GM18867 (cell line): ENCODE measurements around the gene MPDZ.

Experiments used
- ATAC-seq: cut with Tn5 transposase; IDR thresholded peaks from one replicate; pipeline ENCODE4 v1.9.1; 2021; ENCODE audit warnings: mild to moderate bottlenecking, moderate library complexity; ENCODE audit not compliant: unreplicated experiment

MPDZ gene

DNA sequence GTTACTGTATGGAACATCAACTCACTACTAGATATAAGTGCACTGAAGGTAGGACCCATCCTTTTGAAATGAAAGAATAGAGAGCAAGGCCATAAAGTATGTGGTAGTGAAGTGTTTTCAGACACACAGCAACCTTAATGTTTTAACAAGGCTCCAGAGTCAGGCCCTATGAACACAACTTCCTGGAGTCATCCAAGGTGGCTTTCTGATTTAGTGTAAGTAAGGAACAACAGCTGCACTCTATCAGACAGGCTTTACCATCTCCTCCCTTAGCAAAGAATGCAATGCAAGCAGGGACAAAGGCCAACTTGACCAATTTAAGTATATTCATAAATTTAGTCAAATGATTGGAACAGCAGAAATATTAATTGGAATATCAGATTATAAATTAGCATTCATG is 90.1 kb downstream of the MPDZ start:
- ATAC-seq = no peak

DNA sequence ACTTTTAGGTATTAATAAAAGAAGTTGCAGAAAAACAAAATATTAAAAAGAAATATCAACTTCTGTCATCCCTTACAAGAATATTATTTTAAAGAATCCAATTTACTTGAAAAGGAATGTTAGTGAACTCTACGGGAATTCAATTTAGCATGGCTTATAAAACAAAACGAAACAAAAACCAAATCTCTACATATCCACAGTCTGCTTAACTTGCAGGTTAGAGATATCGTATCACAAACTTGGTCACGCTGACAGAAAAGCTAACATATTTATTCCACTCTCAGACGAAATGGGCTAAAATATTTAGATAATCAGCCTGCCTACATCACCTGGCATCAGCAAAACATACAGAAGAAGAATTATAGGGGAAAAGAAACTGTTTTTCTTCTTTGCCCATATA is 92.7 kb downstream of the MPDZ start:
- ATAC-seq = no peak

DNA sequence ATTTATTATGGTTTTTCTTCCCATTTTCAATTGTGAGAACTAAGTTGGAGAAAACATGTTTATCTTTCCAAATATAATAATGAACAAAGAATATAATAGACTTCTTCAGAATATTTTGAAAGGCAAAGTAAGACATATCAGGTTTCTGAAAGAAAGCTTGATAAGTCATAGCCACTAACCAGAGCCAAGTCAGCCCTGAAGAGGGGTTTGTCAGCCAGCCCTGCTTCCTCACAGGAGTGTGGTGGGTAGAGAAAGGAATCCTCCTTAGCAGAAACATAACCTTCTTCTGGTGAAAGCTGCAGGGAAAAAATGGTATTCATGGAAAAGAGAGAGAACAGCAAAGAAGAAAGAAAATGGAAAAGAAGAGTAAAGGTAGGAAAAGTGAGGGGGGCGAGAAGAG is 93.4 kb downstream of the MPDZ start:
- ATAC-seq = no peak

DNA sequence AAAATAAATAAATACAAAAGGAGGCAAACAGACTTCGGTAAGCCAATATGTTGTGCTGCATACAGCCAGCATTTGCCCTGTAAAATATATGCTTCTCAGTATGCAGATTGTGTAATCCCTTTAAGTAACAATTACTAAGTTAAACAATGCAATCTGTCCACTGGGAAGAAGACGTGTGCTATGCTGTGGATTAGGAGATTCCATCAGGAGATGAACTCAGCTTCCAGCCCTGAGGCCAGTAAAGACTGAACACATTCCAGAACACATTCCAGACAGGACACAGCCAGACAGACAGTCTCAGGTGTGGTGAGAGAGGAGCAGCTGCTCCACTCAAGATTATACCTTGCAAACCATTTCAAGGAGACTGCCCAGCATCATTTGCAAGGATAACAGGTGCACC is 97.8 kb downstream of the MPDZ start:
- ATAC-seq = no peak

DNA sequence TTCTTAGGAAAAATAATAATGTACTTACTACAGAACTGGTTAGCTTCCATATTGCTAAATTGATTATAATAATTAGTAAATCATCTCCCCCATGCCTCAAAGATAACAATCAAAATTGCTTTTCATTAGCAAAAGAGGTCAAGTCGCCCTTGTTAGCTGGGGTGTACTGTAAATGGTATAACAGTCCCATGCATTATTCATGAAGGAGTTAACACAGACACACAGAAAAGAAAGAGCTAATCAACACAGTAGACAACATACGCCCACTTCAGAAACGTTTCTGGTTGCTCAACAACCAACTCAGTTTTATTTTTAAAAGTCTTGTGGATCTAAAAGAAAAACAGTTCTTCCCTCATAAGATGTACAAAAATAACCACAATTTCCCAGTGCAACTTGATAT is 100.2 kb downstream of the MPDZ start:
- no peak for ATAC-seq

DNA sequence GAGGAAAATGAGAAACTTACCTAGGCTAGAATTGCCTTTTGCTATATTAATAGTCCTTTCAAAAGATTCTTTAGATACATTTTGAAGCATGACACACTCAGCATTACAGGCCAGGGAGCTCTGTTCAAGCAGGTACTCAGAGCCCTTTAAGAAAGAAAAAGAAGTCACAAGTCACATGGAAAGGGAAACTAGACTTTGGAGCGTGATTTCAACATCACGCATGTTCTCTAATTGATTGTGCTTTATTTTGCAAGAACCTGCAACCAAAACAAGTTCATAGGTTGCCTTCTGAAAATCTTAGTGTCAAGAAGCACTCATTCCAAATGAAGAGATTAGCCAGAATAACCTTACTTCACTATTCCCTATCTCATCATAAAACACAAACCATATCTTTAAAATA is 103.8 kb downstream of the MPDZ start:
- no peak for ATAC-seq

DNA sequence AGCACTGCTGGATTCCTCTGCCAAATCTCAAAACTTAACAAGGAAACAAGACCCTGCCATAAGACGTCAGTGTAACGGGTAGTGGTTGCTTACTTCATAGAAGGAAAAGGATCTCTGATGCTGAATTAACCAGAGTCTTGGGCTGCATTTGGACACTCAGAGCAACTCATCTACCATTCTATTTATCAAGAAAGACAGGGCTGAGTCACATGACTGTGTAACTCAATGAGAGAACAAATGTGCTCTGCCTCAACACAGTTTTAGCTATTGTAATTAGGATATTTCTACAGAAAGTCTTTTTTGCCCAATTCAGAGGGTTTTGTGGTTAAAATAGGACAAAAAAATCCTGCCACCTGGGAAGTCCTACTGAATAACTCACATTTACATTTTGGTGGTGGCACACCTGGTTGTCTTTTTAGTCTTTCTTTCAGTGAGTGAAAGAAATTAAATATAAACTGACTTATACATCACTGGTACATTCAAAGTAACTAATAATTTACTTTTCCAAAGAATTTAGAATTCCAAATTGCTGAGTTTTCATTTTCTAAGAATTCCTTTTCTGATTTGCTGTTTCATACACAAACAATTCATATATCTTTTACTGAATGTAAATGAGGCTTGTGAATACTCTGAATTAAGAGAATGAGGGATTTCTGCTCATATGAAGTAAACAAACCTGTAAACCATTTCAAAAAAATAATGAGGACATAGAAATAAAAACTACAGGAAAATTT is 104.4 kb downstream of the MPDZ start:
- ATAC-seq = no peak

DNA sequence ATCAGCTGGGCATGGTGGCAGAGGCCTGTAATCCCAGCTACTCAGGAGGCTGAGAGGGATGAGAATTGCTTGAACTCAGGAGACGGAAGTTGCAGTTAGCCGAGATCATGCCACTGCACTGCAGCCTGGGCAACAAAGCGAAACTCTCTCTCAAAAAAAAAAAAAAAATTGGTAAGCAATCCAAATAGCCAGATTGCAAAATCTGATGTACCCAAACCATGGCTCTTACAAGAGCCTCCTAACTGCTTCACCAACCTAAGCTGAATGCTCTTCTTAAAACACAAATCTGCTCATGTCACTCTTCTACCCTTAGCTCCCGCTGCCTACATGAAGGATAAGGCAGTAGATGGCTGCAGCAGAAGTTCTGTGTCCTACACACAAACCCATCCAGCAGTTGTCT is 105.9 kb downstream of the MPDZ start:
- no peak for ATAC-seq

DNA sequence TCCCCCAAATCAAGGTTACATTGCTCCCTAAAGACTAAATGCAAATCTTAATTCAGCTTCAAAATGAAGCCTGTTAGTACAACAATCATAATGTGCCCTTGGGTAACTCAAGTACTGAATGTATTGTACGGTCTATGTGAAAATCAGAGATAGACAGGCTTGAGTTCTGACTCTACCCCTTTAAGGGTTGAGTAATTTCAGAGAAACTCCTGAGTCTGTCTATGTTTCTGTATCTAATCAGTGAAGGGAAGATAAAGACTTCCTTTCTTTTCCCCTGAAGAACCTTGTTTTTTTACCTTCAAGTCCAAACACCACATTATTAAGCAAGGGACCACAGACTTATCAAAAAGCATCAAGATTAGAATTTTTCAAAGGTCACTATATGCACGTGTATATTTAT is 108.2 kb downstream of the MPDZ start:
- ATAC-seq = no peak

DNA sequence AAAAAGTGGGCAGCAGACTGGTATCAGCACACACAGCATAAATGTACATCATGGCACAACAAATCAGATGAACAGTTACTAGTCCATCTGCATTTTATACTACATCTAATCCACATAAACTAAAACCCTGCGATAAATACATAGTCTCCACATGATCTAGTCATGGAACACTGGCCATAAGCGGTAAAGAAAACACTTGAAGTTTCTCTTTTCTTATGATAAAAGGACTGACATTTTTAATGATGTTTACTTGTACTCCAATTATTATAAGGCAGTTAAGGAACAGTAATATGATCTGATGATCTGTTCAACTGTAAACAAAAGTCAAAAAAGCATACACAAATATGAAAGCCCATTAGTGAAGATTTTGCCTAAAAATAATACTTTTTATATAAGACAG is 112.5 kb downstream of the MPDZ start:
- no peak for ATAC-seq

DNA sequence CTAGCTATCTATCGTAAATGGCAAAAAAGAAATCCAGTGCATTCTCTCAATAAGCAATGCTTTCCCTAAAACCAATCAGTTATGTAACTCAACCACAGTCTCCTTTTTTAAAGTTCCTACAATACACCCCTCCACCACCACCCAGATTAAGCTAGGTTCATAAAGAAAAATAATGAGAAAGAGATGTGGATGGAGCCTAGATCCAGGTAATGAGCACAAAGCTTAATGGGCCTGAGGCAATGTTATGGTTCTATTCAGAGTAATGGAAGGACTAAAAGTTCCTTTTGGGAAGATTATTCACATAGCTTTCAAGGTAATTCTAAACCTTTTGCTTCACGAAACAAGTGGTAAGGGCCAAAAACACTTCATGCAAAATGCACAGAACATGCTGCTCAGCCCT is 113.5 kb downstream of the MPDZ start:
- ATAC-seq = no peak

DNA sequence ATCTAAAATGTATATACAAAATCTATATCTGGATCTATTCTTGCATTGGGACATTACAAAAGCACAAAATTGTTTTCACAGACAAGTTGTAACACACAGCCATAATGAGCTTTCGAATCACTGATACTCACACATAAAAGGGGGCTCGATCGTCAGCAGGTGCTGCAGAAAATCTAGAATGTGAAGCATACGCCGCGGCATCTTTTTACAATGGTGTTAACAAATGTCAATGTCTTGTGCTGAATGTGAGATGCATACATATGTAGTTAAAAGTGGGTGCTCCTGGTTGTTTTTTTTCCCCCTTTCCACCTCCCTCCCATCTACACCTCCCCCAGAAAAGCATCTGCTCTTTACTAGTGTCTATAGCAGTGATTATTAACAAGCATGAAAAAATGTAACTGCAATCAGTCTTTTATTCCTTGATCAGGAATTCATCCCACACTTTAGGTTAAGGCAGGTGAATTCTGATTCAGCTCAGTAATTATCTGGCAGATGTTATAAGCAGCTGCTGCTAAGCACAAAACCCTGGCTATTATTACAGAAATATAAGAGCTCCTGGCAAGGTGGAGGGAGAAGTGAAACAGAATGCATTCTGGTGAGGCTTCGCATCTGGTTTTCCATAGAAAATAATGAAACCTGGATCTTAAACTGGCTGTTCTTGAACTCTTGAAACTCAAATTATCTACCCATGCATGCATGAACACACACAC is 114.1 kb downstream of the MPDZ start:
- no peak for ATAC-seq

DNA sequence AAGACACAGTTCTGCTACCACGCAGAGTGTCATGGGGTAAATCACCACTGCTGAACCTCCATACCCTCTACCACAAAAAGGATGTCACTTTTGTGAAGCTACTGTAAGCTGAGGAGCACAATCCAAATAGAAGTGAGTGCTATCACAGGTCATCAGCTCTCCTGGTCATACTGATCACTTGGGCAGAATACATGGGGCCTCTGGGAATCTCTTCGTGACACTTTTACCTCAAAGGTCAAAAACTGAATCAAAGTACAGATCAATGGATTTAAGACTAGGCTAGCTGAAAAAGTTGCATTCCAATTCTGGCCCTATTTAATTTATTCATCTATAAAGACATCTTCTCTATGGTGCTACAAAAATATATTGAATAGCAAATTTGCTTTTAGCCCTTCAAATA is 115.5 kb downstream of the MPDZ start:
- ATAC-seq = no peak

DNA sequence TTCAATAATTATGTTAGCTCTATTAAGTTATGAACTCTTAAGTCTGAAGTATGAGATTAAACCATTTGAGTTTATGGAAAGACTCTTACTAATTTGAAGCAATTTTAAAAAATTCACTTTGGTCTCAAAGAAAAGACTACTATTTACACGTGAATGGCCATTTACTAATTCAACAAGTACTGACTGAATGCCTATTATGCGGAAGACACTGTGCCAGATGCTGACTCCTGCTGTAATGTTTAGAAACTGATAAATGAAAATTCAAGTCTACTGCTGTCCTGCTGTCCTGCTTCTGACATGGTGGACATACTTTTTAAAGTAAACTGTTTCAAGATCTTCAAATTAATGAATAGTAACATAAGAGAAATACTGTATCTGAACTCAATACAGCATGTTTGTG is 116.2 kb downstream of the MPDZ start:
- no peak for ATAC-seq

DNA sequence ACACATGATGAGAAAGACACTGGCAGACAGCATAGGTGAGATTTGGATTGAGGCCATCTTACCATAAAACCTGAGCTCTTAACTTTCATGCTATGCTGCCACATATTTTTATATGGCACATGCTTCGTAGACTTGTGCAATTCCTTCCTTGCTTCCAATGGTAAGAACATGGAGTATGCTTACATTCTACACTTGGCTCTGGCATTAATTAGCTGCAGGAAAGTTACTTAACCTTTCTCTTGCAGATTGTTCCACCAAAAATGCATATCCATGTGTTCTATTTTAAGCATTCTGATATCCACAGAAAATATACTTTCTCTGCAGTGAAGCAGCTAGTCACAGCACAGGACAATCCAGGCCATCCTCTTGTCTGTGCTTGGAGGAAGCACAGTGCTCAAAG is 119.4 kb downstream of the MPDZ start:
- ATAC-seq = no peak

DNA sequence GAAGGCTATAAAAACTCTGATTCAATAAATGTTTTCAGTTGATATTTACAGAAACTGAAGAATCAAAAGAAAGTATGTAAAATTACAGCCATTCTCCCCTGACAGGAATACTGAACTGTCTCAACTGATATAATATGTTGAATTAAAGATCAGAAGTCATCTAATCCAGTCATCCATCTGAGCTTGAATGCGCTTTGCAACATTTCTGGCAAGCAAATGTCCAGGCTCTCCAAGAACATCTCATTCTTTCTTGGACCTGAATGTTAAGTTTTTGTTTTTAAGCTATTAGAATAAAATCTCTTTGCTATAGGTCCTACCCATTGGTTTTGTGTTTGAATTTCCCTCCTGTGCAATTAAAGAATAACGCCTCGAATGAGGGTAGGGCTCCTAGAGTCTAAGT is 120.5 kb downstream of the MPDZ start:
- ATAC-seq = no peak

DNA sequence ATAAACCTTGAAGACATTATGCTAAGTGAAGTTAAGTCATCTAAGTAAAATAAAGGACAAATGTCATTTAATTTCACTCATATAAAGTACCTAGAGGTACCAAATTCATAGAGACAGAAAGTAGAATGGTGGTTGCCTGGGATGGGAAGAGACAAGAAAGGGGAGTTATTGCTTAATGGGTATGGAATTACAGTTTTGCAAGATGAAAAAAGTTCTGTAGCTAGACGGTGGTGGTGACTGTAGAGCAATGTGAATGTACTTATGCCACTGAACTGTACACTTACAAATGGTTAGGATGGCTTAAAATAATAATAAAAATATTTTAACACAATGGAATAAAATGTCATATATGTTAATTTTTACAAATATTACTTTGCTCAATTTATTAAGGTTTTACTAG is 128.0 kb downstream of the MPDZ start:
- no peak for ATAC-seq

DNA sequence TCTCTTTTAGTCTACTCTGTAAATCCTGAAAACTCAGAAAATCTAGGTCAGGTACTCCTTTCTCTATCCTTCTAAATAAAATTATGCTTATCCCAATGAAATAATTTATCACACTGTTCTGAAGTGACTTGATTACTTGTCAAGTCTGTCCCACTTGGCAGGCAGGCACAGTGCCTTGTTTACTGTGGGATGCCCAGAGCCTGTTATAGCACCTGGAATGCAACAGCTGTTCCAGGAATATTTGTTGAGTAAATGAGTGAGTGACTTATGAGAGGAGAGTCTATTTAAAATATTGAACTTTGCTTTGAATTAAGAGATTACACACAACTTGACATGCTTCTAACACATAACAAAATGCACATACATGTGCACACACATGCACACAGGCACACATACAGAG is 130.0 kb downstream of the MPDZ start:
- no peak for ATAC-seq

DNA sequence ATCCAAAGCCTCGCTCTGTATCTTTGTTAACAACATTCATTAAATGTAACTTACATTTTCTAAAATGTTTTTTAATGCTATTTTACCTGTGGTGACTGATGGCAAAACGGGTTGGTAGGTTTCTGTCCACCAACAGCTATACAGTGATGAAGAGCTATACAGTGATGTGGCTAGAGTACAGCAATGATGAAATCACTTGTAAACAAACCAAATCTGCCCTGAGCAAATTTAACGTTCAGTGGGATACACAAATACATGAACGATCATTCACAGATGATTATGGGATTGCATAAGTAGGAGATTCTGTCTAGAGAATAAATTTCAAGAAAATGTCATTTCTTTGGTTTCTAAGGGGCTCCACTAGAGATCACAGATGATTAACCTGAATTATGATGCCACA is 132.7 kb downstream of the MPDZ start:
- no peak for ATAC-seq

DNA sequence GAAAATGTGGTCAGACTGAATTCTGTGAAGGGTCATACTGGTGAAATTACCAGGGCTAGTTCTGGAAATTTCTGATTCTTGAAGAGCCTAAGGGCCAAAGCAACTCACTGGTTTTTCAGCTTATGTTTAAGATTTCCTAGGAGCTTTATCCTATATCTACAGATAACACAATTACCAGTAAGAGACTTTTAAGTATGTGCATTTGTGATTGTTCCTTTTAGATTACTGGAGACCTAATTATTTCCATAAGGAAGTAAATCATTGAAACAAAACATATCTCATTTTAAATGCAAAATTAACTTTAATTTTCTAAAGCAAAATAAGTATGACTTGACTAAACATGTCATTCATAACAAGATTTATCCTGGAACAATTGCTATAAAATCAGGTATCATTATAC is 134.2 kb downstream of the MPDZ start:
- no peak for ATAC-seq

DNA sequence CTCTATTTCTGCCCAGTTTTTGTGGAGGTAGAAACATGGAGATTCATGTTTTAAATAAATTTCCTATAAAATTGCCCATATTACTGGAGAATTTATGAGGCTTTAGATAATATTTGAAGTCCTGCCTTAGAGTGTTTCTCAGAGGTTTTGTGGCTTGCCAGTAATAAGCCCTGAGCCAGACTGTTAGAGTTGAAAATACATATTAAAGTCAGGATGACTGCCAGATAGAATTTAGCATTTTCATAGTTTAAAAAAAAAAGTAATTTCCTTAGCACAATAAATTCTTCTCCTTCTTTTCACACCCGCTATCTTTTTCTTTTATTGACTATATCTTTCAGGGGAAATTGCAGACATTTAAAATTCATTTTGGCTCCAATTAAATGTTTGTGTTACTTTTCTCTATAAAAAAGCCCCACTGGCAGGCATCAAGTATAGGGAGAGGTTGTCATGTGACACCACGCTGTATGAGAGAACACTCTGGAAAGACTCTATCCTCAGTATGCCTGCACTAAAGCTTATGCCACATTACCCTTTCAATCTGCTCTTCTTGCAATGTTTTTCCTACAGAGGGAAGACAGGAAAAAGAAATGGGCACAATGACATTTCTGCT is 135.2 kb downstream of the MPDZ start:
- no peak for ATAC-seq

DNA sequence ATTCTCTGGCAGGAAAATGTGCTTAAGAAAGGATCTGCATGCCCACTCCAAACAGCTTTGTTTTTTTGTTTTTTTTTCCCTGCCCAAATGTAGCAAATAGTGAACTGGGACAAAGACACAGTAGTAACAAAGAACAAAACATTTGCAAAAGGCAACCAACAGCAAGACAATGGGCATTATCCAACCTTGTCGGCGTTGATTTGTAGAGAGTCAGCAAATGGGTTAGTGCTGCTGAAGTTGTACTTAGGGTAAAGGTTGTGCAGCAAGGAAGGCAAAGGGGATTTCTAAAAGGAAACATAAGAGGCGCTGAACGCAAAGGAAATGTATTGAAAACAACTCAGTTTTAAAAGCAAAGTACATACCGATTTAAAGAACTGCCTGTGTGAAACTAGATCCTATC is 136.2 kb downstream of the MPDZ start:
- ATAC-seq = no peak
